ENCODE data around the gene TMEM89.
A peak's percentile ranks its signal among the peaks of the same experiment; 100 is the strongest.

TMEM89 gene

GRCh38 chr3:48594417-48595049 lies 27.0 kb downstream of the TMEM89 start:
- DNase-seq (ENCODE audit: low read depth, low spot score) = no peak
- peak overlapping the region; percentile 98 for H3K27ac ChIP-seq

- no peak overlapping the region for H3K27ac ChIP-seq
These were observed 28.2 kb downstream of the TMEM89 start for GRCh38 chr3:48593337-48593736.

GRCh38 chr3:48592519-48593087 lies 29.0 kb downstream of the TMEM89 start:
- H3K27ac ChIP-seq = no peak overlapping the region
- no peak for DNase-seq (ENCODE audit: low read depth, low spot score)

More at GRCh38 chr3:48593337-48593736, 28.2 kb downstream of the TMEM89 start:
- DNase-seq (ENCODE audit: low read depth, low spot score) = no peak

- no peak for DNase-seq (ENCODE audit: low read depth, low spot score)
These were observed 29.6 kb downstream of the TMEM89 start for GRCh38 chr3:48591886-48592518.

GRCh38 chr3:48591436-48591835 lies 30.1 kb downstream of the TMEM89 start:
- no peak for DNase-seq (ENCODE audit: low read depth, low spot score)
- H3K27ac ChIP-seq = no peak overlapping the region

More at GRCh38 chr3:48591886-48592518, 29.6 kb downstream of the TMEM89 start:
- no peak overlapping the region for H3K27ac ChIP-seq

- no peak overlapping the region for H3K27ac ChIP-seq
- no peak for DNase-seq (ENCODE audit: low read depth, low spot score)
These were observed 33.3 kb downstream of the TMEM89 start for GRCh38 chr3:48588230-48588629.

GRCh38 chr3:48587686-48588085 lies 33.9 kb downstream of the TMEM89 start:
- H3K27ac ChIP-seq = no peak overlapping the region
- no peak for DNase-seq (ENCODE audit: low read depth, low spot score)

GRCh38 chr3:48585411-48585810 lies 36.2 kb downstream of the TMEM89 start:
- no peak overlapping the region for H3K27ac ChIP-seq
- no peak for DNase-seq (ENCODE audit: low read depth, low spot score)

- no peak overlapping the region for H3K27ac ChIP-seq
- no peak for DNase-seq (ENCODE audit: low read depth, low spot score)
These were observed 36.7 kb downstream of the TMEM89 start for GRCh38 chr3:48584836-48585235.

- H3K27ac ChIP-seq = no peak overlapping the region
- DNase-seq (ENCODE audit: low read depth, low spot score) = no peak
These were observed 39.7 kb downstream of the TMEM89 start for GRCh38 chr3:48581621-48582481.

GRCh38 chr3:48576647-48577046 lies 44.9 kb downstream of the TMEM89 start:
- DNase-seq (ENCODE audit: low read depth, low spot score) = no peak
- no peak overlapping the region for H3K27ac ChIP-seq

- H3K27ac ChIP-seq = no peak overlapping the region
- no peak for DNase-seq (ENCODE audit: low read depth, low spot score)
These were observed 46.2 kb downstream of the TMEM89 start for GRCh38 chr3:48575366-48575765.

GRCh38 chr3:48573973-48574585 lies 47.5 kb downstream of the TMEM89 start:
- no peak overlapping the region for H3K27ac ChIP-seq
- no peak for DNase-seq (ENCODE audit: low read depth, low spot score)

- no peak overlapping the region for H3K27ac ChIP-seq
- no peak for DNase-seq (ENCODE audit: low read depth, low spot score)
These were observed 49.1 kb downstream of the TMEM89 start for GRCh38 chr3:48572517-48572916.

GRCh38 chr3:48571938-48572337 lies 49.6 kb downstream of the TMEM89 start:
- no peak for DNase-seq (ENCODE audit: low read depth, low spot score)
- no peak overlapping the region for H3K27ac ChIP-seq

Measured in epithelial cell of prostate (primary cell).